Measurements from ENCODE around the gene HMG20A.

The HMG20A gene

GRCh38 chr15:77494964-77495363, 74.3 kb downstream of the HMG20A start:
- DNase-seq (ENCODE audit: extremely low read depth, insufficient read length), result no peak
- no peaks in the 10 kb centered on the region for H3K36me3 ChIP-seq (ENCODE audit: control insufficient read depth, insufficient read depth, low read length)
- TF ChIP-seq CTCF (IDR thresholded peaks at IDR 0.05; ENCODE audit: insufficient read depth, low read length, poor library complexity, severe bottlenecking), result no peak
- H3K4me3 ChIP-seq (replicated peaks; ENCODE audit: low read depth, low read length), result no peak overlapping the region
- H3K27me3 ChIP-seq (replicated peaks; ENCODE audit: control insufficient read depth, insufficient read depth, low read length), result no peaks in the 10 kb centered on the region

GRCh38 chr15:77495838-77496596, 75.3 kb downstream of the HMG20A start:
- DNase-seq (ENCODE audit: extremely low read depth, insufficient read length), result no peak

GRCh38 chr15:77496715-77497109, 76.0 kb downstream of the HMG20A start:
- TF ChIP-seq CTCF (IDR thresholded peaks at IDR 0.05; ENCODE audit: insufficient read depth, low read length, poor library complexity, severe bottlenecking), result peak; percentile 95

More at GRCh38 chr15:77495838-77496596, 75.3 kb downstream of the HMG20A start:
- TF ChIP-seq CTCF (IDR thresholded peaks at IDR 0.05; ENCODE audit: insufficient read depth, low read length, poor library complexity, severe bottlenecking), result no peak
- Histone ChIP-seq H3K4me3 (replicated peaks; ENCODE audit: low read depth, low read length) (no peak overlapping the region), H3K36me3 (ENCODE audit: control insufficient read depth, insufficient read depth, low read length) (no peaks in the 10 kb centered on the region), H3K27me3 (replicated peaks; ENCODE audit: control insufficient read depth, insufficient read depth, low read length) (no peaks in the 10 kb centered on the region)

GRCh38 chr15:77497110-77497737, 76.5 kb downstream of the HMG20A start:
- no peaks in the 10 kb centered on the region for H3K36me3 ChIP-seq (ENCODE audit: control insufficient read depth, insufficient read depth, low read length)
- H3K4me3 ChIP-seq (replicated peaks; ENCODE audit: low read depth, low read length), result no peak overlapping the region
- H3K27me3 ChIP-seq (replicated peaks; ENCODE audit: control insufficient read depth, insufficient read depth, low read length), result no peaks in the 10 kb centered on the region
- DNase-seq (ENCODE audit: extremely low read depth, insufficient read length), result no peak
- no peak for TF ChIP-seq CTCF (IDR thresholded peaks at IDR 0.05; ENCODE audit: insufficient read depth, low read length, poor library complexity, severe bottlenecking)

More at GRCh38 chr15:77496715-77497109, 76.0 kb downstream of the HMG20A start:
- H3K36me3 ChIP-seq (ENCODE audit: control insufficient read depth, insufficient read depth, low read length), result no peaks in the 10 kb centered on the region
- DNase-seq (ENCODE audit: extremely low read depth, insufficient read length), result peak; percentile 38
- H3K27me3 ChIP-seq (replicated peaks; ENCODE audit: control insufficient read depth, insufficient read depth, low read length), result no peaks in the 10 kb centered on the region
- H3K4me3 ChIP-seq (replicated peaks; ENCODE audit: low read depth, low read length), result no peak overlapping the region

- no peak for TF ChIP-seq CTCF (IDR thresholded peaks at IDR 0.05; ENCODE audit: insufficient read depth, low read length, poor library complexity, severe bottlenecking)
- no peaks in the 10 kb centered on the region for H3K36me3 ChIP-seq (ENCODE audit: control insufficient read depth, insufficient read depth, low read length)
Measured at GRCh38 chr15:77497942-77498361, 77.3 kb downstream of the HMG20A start.

More at GRCh38 chr15:77497942-77498361, 77.3 kb downstream of the HMG20A start:
- Histone ChIP-seq H3K4me3 (replicated peaks; ENCODE audit: low read depth, low read length) (no peak overlapping the region), H3K27me3 (replicated peaks; ENCODE audit: control insufficient read depth, insufficient read depth, low read length) (no peaks in the 10 kb centered on the region)
- no peak for DNase-seq (ENCODE audit: extremely low read depth, insufficient read length)

Measured in GM06990 (cell line).